Stimulated activated CD4-positive, alpha-beta T cell treated with anti-CD3 and anti-CD28 coated beads, Interleukin-1b, Interleukin-23, amount 100 ng/mL, for 48 hours (primary cell): ENCODE data around the gene TMEM154.
"Not testable (repeated sequence)": the region's sequence is repeated elsewhere in the genome, so short reads cannot be mapped to it uniquely, and the experiment has no call there.

Experiments
- DNase-seq: peaks from one replicate; pipeline ENCODE4 v3.0.0-alpha.2; 2020

The TMEM154 gene

GRCh38 chr4:152665691-152666395, 14.0 kb downstream of the TMEM154 start:
- no peak for DNase-seq

- DNase-seq = not testable (repeated sequence)
Observed at GRCh38 chr4:152664067-152664378, 15.8 kb downstream of the TMEM154 start.

GRCh38 chr4:152663203-152664066, 16.4 kb downstream of the TMEM154 start:
- no peak for DNase-seq

GRCh38 chr4:152661649-152662048, 18.1 kb downstream of the TMEM154 start:
- DNase-seq = no peak

GRCh38 chr4:152660526-152660925, 19.3 kb downstream of the TMEM154 start:
- no peak for DNase-seq

- no peak for DNase-seq
Observed at GRCh38 chr4:152659806-152660205, 20.0 kb downstream of the TMEM154 start.

GRCh38 chr4:152657657-152658056, 22.1 kb downstream of the TMEM154 start:
- no peak for DNase-seq

- no peak for DNase-seq
Observed at GRCh38 chr4:152655272-152656129, 24.3 kb downstream of the TMEM154 start.

- DNase-seq = no peak
Observed at GRCh38 chr4:152652102-152652501, 27.7 kb downstream of the TMEM154 start.

GRCh38 chr4:152651473-152652060, 28.2 kb downstream of the TMEM154 start:
- no peak for DNase-seq

GRCh38 chr4:152646221-152646620, 33.6 kb downstream of the TMEM154 start:
- no peak for DNase-seq

- no peak for DNase-seq
Observed at GRCh38 chr4:152644130-152644529, 35.7 kb downstream of the TMEM154 start.

- no peak for DNase-seq
Observed at GRCh38 chr4:152643153-152644035, 36.4 kb downstream of the TMEM154 start.

GRCh38 chr4:152640058-152640921, 39.5 kb downstream of the TMEM154 start:
- DNase-seq = no peak

GRCh38 chr4:152635851-152636250, 43.9 kb downstream of the TMEM154 start:
- no peak for DNase-seq

- DNase-seq = no peak
Observed at GRCh38 chr4:152634110-152634760, 45.6 kb downstream of the TMEM154 start.

- no peak for DNase-seq
Observed at GRCh38 chr4:152633118-152633517, 46.7 kb downstream of the TMEM154 start.

- DNase-seq = no peak
Observed at GRCh38 chr4:152630324-152630723, 49.5 kb downstream of the TMEM154 start.

GRCh38 chr4:152629908-152630307, 49.9 kb downstream of the TMEM154 start:
- no peak for DNase-seq

GRCh38 chr4:152628128-152628527, 51.7 kb downstream of the TMEM154 start:
- no peak for DNase-seq
